GM18861 (cell line): ENCODE results near the gene UNC5A.
"Not testable (repeated sequence)": the region's sequence is repeated elsewhere in the genome, so short reads cannot be mapped to it uniquely, and the experiment has no call there.

Experiments
- ATAC-seq: cut with Tn5 transposase; IDR thresholded peaks from one replicate; pipeline ENCODE4 v1.9.1; 2021; ENCODE audit not compliant: unreplicated experiment

Gene UNC5A

GRCh38 chr5:176862330-176862995 lies 52.1 kb downstream of the UNC5A start:
- no peak for ATAC-seq

DNA sequence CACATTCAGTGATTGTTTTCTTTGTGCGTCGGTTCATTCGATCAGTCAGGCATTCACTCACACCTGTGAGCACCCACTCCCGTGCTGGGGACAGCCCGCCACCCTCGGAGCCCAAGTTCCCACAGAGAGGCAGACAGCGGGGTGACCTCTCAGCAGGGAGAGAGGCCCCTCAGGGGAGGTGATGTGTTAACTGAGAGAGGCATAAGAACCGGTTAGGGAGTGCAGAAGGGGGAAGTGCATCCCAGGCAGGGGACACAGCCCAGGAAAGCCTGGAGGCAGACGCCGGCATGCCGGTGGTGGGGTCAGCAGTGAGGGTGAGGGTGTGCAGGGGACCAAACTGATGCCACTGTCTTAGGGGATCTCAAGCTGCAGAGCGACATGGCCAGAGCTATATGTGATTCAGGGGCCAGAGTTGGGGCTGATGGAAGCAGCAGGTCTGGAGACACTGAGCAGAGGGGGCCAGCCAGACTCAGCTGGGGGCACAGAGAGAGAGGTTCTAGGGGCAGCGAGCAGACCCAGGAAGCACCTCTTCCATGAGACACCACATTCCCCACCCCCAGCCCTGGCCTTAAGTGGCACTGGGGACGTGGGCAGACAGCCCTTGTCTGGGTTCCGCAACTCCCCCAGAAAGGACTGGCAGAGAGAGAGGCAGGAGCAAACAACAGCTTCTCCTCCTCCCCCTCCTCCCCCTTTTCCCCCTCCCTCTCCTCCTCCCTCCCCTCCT lies 52.8 kb downstream of the UNC5A start:
- ATAC-seq = no peak

GRCh38 chr5:176863765-176864098 lies 53.4 kb downstream of the UNC5A start:
- ATAC-seq = no peak

DNA sequence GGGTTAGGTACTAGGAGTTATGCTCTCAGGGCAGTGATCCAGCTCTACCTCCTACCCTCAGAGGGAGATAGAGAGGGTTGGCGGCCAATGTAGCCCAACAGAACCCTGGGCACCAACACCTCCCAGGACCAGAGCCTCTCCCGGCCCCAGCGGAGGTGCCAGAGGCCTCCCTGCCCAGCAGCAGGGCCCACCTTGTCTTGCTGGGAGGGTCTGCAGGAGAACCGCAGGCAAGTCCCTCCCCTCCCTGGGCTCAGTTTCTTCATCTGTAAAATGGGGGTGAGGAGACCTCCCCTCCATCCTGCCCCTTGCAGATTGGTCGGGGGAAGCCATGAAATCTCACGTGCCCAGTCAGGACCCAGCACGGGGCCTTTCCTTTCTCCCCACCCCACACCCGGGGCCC lies 54.4 kb downstream of the UNC5A start:
- no peak for ATAC-seq

DNA sequence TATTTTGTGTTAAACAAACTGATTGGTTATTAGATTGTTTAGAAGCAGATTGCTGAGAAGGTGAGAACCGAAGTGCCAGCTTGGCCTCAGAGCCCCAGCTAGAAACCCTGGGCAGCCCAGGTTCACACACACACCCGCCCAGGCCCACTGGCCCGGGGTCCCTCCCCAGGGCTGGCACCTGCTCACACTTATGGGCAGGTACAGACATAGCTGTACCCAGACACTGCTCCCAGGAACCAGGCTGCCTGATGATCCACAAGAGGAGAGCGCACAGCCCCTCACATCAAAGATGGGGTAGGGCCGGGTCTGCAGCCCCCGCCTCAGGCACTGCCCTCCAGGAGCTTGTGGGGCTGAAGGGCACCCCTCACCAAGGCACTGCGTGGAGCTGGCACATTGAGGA lies 55.6 kb downstream of the UNC5A start:
- ATAC-seq = no peak

GRCh38 chr5:176866707-176867310 lies 56.5 kb downstream of the UNC5A start:
- no peak for ATAC-seq

DNA sequence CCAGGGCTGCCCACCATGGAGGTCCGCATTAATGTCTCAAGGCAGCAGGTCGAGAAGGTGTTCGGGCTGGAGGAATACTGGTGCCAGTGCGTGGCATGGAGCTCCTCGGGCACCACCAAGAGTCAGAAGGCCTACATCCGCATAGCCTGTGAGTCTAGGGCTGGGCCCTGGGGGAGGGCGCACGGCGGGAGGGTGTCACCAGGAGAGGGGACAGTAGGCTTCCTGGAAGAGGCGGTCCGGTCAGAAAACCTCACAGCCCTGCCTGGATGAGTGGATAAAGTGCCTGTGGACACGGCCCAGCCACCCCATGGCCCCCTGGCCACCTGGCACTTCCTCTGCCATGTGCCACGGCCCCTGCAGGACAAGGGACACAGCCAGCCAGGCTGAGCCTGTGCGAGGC lies 57.8 kb downstream of the UNC5A start:
- ATAC-seq = no peak

- ATAC-seq = no peak
Measured at GRCh38 chr5:176868731-176869130, 58.4 kb downstream of the UNC5A start.

DNA sequence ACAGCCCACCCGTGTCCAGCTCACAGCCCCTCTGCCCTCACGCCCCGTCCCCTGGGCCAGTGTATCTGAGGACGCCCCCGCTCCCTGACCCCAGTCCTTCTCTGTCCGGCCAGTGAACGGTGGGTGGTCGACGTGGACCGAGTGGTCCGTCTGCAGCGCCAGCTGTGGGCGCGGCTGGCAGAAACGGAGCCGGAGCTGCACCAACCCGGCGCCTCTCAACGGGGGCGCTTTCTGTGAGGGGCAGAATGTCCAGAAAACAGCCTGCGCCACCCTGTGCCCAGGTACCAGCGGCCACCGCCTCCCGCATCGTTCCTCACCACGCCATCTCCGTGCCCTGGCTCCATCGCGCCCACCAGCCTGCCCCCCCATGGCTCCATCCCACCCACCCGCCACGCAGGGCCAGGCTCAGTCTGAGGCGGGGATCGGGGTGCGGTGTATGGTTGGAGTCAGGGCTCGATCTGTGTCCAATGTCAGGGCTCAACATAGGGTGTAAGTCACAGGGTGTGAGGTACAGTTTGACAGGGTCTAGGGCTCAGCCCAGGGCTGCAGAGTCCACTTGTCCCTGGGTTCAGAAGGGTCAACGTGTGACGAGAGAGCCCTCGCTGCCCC lies 59.2 kb downstream of the UNC5A start:
- no peak for ATAC-seq

GRCh38 chr5:176870110-176870591 lies 59.8 kb downstream of the UNC5A start:
- no peak for ATAC-seq

DNA sequence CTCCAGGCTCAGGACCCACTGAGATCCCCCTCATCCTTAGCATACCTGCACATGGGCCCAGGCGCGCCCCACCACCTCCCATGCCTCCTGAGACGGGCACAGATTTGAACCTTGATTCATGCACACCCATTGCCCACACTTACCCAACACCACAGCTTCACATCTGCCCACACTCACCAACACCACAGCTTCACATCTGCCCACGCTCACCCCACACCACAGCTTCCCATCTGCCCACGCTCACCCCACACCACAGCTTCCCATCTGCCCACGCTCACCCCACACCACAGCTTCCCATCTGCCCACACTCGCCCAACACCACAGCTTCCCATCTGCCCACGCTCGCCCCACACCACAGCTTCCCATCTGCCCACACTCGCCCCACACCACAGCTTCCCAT lies 60.3 kb downstream of the UNC5A start:
- ATAC-seq = not testable (repeated sequence)

DNA sequence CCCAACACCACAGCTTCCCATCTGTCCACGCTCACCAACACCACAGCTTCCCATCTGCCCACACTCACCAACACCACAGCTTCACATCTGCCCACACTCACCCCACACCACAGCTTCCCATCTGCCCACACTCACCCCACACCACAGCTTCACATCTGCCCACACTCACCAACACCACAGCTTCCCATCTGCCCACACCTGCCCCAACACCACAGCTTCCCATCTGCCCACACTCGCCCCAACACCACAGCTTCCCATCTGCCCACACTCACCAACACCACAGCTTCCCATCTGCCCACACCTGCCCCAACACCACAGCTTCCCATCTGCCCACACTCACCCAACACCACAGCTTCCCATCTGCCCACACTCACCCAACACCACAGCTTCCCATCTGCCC lies 62.2 kb downstream of the UNC5A start:
- not testable (repeated sequence) for ATAC-seq

DNA sequence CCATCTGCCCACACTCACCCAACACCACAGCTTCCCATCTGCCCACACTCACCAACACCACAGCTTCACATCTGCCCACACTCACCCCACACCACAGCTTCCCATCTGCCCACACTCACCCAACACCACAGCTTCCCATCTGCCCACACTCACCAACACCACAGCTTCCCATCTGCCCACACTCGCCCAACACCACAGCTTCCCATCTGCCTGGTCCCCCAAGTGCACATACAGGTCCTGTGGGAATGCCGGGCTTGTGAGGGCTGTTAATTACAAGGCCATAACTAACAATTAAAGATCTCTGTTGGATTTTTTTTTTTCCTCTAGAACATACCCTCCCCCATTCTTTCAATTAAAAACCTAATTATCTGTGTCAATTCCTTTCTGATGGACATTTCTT lies 62.7 kb downstream of the UNC5A start:
- not testable (repeated sequence) for ATAC-seq

DNA sequence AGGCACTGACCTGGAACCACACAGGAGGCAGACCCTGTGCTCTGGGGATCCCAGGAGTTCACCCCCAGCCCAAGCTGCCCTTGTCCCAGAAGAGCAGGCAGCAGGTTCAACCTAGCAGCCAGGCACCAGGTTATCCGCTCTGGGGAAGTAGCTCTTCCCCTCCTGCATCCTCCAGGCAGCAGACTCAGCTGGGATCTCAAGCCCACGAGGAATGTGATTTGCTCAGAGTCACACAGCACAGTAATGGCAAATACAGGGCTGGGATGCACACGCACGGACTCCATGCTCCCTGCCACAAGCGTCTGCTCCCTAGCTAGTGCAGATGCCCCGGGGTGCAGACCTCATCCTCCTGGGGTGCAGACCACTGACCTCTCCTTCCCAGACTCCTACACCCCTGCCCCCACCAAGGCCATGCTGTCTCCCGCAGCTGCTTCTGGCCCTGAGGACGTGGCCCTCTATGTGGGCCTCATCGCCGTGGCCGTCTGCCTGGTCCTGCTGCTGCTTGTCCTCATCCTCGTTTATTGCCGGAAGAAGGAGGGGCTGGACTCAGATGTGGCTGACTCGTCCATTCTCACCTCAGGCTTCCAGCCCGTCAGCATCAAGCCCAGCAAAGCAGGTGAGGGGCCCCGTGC lies 63.3 kb downstream of the UNC5A start:
- ATAC-seq = no peak

GRCh38 chr5:176874198-176874780 lies 63.9 kb downstream of the UNC5A start:
- ATAC-seq = no peak

GRCh38 chr5:176875014-176875550 lies 64.7 kb downstream of the UNC5A start:
- no peak for ATAC-seq

- ATAC-seq = no peak
Measured at GRCh38 chr5:176875783-176876505, 65.6 kb downstream of the UNC5A start.

- ATAC-seq = no peak
Measured at GRCh38 chr5:176876506-176877431, 66.4 kb downstream of the UNC5A start.

GRCh38 chr5:176877793-176878331 lies 67.5 kb downstream of the UNC5A start:
- no peak for ATAC-seq
